Rectal smooth muscle tissue (tissue), 1 donor: ENCODE measurements around the gene ZNF487.
"Not testable (repeated sequence)": the region's sequence is repeated elsewhere in the genome, so short reads cannot be mapped to it uniquely, and the experiment has no call there.

Experiments
- H3K27ac ChIP-seq: one replicate; pipeline ENCODE4 v1.7.0; 2013; ENCODE audit warnings: low read depth, low read length, inconsistent platforms
- H3K27me3 ChIP-seq: one replicate; pipeline ENCODE4 v1.7.0; 2013; ENCODE audit warnings: low read length; ENCODE audit not compliant: control insufficient read depth, insufficient read depth
- H3K36me3 ChIP-seq: one replicate; pipeline ENCODE4 v1.7.0; 2013; ENCODE audit warnings: low read length; ENCODE audit not compliant: control insufficient read depth, insufficient read depth
- H3K4me1 ChIP-seq: one replicate; pipeline ENCODE4 v1.7.0; 2013; ENCODE audit warnings: low read length; ENCODE audit not compliant: control insufficient read depth, insufficient read depth
- H3K4me3 ChIP-seq: one replicate; pipeline ENCODE4 v1.7.0; 2013; ENCODE audit warnings: low read length
- H3K9ac ChIP-seq: one replicate; pipeline ENCODE4 v1.7.0; 2013; ENCODE audit warnings: low read length

Gene ZNF487

GRCh38 chr10:43436291-43437140, at the start of gene ZNF487:
ZNF487 (plus strand) TSS chr10:43437111; CDS start chr10:43475814, 38,703 bp downstream.
- no peaks in the 10 kb centered on the region for H3K27me3 ChIP-seq
- H3K4me1 ChIP-seq, result no peaks in the 10 kb centered on the region
- H3K9ac ChIP-seq, result peak within 1 kb of the TSS; percentile 96
- no peaks in the 10 kb centered on the region for H3K36me3 ChIP-seq
- H3K27ac ChIP-seq, result peak within 1 kb of the TSS; percentile 96
- peak within 1 kb of the TSS; percentile 96 for H3K4me3 ChIP-seq

- no peak overlapping the region for H3K4me3 ChIP-seq
- H3K27me3 ChIP-seq, result no peaks in the 10 kb centered on the region
- H3K9ac ChIP-seq, result no peak overlapping the region
- no peak overlapping the region for H3K27ac ChIP-seq
- H3K4me1 ChIP-seq, result no peaks in the 10 kb centered on the region
- H3K36me3 ChIP-seq, result peaks cover 40% of the 10 kb centered on the region
Observed at GRCh38 chr10:43387678-43388032, 49.3 kb upstream of the ZNF487 start.

GRCh38 chr10:43389867-43390266, 47.0 kb upstream of the ZNF487 start:
- Histone ChIP-seq H3K27ac (no peak overlapping the region), H3K27me3 (no peaks in the 10 kb centered on the region), H3K4me3 (no peak overlapping the region), H3K9ac (no peak overlapping the region), H3K36me3 (peaks cover 49% of the 10 kb centered on the region), H3K4me1 (no peaks in the 10 kb centered on the region)

GRCh38 chr10:43390333-43390732, 46.6 kb upstream of the ZNF487 start:
- H3K36me3 ChIP-seq, result peaks cover 49% of the 10 kb centered on the region
- no peak overlapping the region for H3K27ac ChIP-seq
- H3K4me3 ChIP-seq, result no peak overlapping the region
- no peak overlapping the region for H3K9ac ChIP-seq
- peaks cover 4% of the 10 kb centered on the region for H3K4me1 ChIP-seq
- H3K27me3 ChIP-seq, result no peaks in the 10 kb centered on the region

- peaks cover 6% of the 10 kb centered on the region for H3K4me1 ChIP-seq
- no peak overlapping the region for H3K9ac ChIP-seq
- no peak overlapping the region for H3K27ac ChIP-seq
- no peaks in the 10 kb centered on the region for H3K27me3 ChIP-seq
- no peak overlapping the region for H3K4me3 ChIP-seq
- H3K36me3 ChIP-seq, result peaks cover 49% of the 10 kb centered on the region
Observed at GRCh38 chr10:43390759-43391158, 46.2 kb upstream of the ZNF487 start.

- no peak overlapping the region for H3K27ac ChIP-seq
- H3K36me3 ChIP-seq, result peaks cover 48% of the 10 kb centered on the region
- no peak overlapping the region for H3K4me3 ChIP-seq
- no peak overlapping the region for H3K9ac ChIP-seq
- H3K4me1 ChIP-seq, result peaks cover 10% of the 10 kb centered on the region
- H3K27me3 ChIP-seq, result no peaks in the 10 kb centered on the region
Observed at GRCh38 chr10:43391496-43391895, 45.4 kb upstream of the ZNF487 start.

GRCh38 chr10:43392748-43393147, 44.2 kb upstream of the ZNF487 start:
- H3K4me3 ChIP-seq, result no peak overlapping the region
- H3K36me3 ChIP-seq, result peaks cover 36% of the 10 kb centered on the region
- H3K27ac ChIP-seq, result no peak overlapping the region
- H3K4me1 ChIP-seq, result peaks cover 10% of the 10 kb centered on the region
- no peak overlapping the region for H3K9ac ChIP-seq
- no peaks in the 10 kb centered on the region for H3K27me3 ChIP-seq

GRCh38 chr10:43393186-43393585, 43.7 kb upstream of the ZNF487 start:
- Histone ChIP-seq H3K4me1 (peaks cover 14% of the 10 kb centered on the region), H3K36me3 (peaks cover 36% of the 10 kb centered on the region)

GRCh38 chr10:43393606-43394360, 43.1 kb upstream of the ZNF487 start:
- no peak overlapping the region for H3K9ac ChIP-seq
- no peak overlapping the region for H3K27ac ChIP-seq
- peaks cover 32% of the 10 kb centered on the region for H3K36me3 ChIP-seq
- peaks cover 14% of the 10 kb centered on the region for H3K4me1 ChIP-seq
- H3K4me3 ChIP-seq, result no peak overlapping the region
- H3K27me3 ChIP-seq, result no peaks in the 10 kb centered on the region

More at GRCh38 chr10:43393186-43393585, 43.7 kb upstream of the ZNF487 start:
- H3K27ac ChIP-seq, H3K4me3 ChIP-seq, H3K9ac ChIP-seq, H3K27me3 ChIP-seq: not testable (repeated sequence)

- Histone ChIP-seq H3K27ac (no peak overlapping the region), H3K9ac (no peak overlapping the region), H3K27me3 (no peaks in the 10 kb centered on the region), H3K4me3 (peak overlapping the region; percentile 84), H3K36me3 (peaks cover 27% of the 10 kb centered on the region), H3K4me1 (peaks cover 14% of the 10 kb centered on the region)
Observed at GRCh38 chr10:43394868-43395267, 42.0 kb upstream of the ZNF487 start.

- peaks cover 14% of the 10 kb centered on the region for H3K4me1 ChIP-seq
- no peaks in the 10 kb centered on the region for H3K27me3 ChIP-seq
- H3K9ac ChIP-seq, result peak overlapping the region; percentile 64
- H3K27ac ChIP-seq, result peak overlapping the region; percentile 88
- H3K4me3 ChIP-seq, result peak overlapping the region; percentile 84
- H3K36me3 ChIP-seq, result peaks cover 22% of the 10 kb centered on the region
Observed at GRCh38 chr10:43395571-43396060, 41.3 kb upstream of the ZNF487 start.

GRCh38 chr10:43396061-43396927, 40.6 kb upstream of the ZNF487 start:
- H3K4me3 ChIP-seq, result peak overlapping the region; percentile 84
- H3K36me3 ChIP-seq, result peaks cover 18% of the 10 kb centered on the region
- peak overlapping the region; percentile 64 for H3K9ac ChIP-seq
- peak overlapping the region; percentile 92 for H3K27ac ChIP-seq
- peaks cover 14% of the 10 kb centered on the region for H3K4me1 ChIP-seq
- no peaks in the 10 kb centered on the region for H3K27me3 ChIP-seq
